Stimulated activated CD8-positive, alpha-beta memory T cell treated with anti-CD3 and anti-CD28 coated beads, Interleukin-4, amount 100 ng/mL, for 24 hours (primary cell): ENCODE measurements around the gene MGAT4C.
"Not testable (repeated sequence)": the region's sequence is repeated elsewhere in the genome, so short reads cannot be mapped to it uniquely, and the experiment has no call there.

Source experiments
- DNase-seq: peaks from one replicate; pipeline ENCODE4 v3.0.0-alpha.2; 2020; ENCODE audit warnings: low read depth

MGAT4C gene

DNA sequence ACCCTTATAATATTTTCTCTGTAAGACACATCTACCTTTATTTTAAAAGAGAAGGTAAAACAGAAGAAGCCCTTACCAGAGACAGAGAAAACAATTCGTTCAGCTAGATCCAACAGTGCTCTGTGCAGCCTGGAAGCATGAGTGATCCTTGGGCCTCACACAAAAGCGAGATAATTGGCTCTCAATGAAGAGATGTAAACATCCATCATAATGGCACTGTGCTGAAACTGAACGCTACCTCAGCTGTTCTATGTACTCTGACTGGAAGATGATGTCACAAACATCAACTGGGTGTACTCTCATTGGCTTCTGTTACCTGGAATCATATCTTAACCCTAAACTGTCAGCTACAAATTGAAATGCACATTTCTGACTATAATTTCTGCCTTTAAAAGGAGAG is at the start of gene MGAT4C:
TSS of gene MGAT4C (minus strand) at position 229 of the 400 bp plus-strand sequence.
- no peak for DNase-seq

DNA sequence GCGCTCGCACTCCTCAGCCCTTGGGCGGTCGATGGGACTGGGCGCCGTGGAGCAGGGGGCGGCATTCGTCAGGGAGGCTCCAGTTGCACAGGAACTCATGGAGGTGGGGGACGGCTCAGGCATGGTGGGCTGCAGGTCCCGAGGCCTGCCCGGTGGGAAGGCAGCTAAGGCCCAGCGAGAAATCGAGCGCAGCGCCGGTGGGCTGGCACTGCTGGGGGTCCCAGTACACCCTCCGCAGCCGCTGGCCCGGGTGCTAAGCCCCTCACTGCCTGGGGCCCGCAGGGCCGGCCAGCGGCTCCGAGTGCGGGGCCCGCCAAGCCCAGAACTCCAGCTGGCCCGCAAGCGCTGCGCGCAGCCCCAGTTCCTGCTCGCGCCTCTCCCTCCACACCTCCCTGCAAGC is 40.2 kb upstream of the MGAT4C start:
- not testable (repeated sequence) for DNase-seq

GRCh38 chr12:86293682-86294240 is 37.6 kb upstream of the MGAT4C start:
- DNase-seq, result no peak

GRCh38 chr12:86292480-86292879 is 36.3 kb upstream of the MGAT4C start:
- no peak for DNase-seq

- DNase-seq, result no peak
These were observed 34.4 kb upstream of the MGAT4C start for GRCh38 chr12:86290615-86291014.

- no peak for DNase-seq
These were observed 29.9 kb upstream of the MGAT4C start for GRCh38 chr12:86286119-86286518.

- DNase-seq, result no peak
These were observed 27.4 kb upstream of the MGAT4C start for GRCh38 chr12:86283620-86284019.

DNA sequence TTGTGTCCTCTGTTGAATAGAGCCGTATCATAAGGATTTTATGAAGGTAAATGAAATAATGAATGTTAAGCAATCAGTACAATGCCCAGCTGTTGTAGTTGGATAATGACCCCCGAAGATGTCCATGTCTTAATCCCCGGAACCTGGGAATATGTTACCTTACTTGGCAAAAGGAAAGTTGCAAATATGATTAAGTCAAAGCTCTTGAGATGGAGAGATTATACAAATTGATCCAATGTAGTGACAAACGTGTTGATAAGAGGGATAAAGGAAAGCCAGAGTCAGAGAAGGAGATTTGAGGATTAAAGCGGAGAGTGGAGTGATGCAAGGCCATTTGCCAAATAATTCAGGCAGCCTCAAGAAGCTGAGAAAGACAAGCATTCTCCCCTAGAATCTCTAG is 19.2 kb upstream of the MGAT4C start:
- no peak for DNase-seq

- no peak for DNase-seq
These were observed 9.1 kb upstream of the MGAT4C start for GRCh38 chr12:86265329-86265695.

DNA sequence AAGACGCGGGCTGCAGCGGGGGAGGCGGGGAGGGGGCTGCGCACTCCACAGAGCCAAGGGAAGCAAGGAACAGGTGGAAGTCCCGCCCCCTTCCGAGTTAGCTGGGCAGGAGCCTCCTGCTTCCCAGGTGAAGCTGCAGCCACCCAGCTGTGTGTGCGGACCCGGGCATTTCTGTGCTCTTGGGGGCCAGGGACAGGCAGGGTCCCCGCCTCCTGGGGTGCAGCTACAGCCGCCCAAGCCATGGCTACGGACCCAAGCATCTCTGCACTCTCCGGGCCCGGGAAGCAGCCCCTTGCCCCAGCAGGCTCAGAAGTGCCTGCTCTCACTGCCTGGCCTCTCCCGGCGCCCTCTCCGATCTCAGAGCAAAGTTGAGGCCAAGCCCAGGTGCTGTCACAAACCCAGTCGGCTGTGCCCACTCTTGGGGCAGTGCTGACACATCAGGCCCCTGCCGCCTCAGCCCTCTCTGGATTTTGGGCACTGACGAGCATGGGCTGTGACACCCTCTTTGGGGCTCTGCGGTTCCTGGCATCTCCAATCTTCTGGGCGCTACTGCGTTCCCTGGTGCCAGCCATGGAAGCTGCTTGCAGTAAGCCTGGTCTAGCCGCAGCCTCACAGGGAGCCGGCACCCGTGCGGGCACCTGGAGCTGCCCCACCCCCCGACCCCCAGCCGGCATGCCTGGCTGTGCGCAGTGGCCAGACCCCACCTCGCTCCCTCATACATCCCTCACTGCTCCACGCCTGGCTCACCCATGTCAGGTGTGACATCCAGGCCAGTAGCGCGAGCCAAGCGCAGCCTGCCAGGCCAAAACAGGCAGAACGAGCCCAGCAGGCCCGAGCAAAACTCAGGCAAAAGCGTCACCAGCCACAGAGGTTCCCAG is 8.5 kb upstream of the MGAT4C start:
- DNase-seq, result no peak

- DNase-seq, result no peak
These were observed 5.4 kb upstream of the MGAT4C start for GRCh38 chr12:86261578-86261977.

GRCh38 chr12:86261142-86261541 is 5.0 kb upstream of the MGAT4C start:
- DNase-seq, result no peak

- no peak for DNase-seq
These were observed 4.0 kb upstream of the MGAT4C start for GRCh38 chr12:86260183-86260582.

GRCh38 chr12:86257134-86257533 is 943 bp upstream of the MGAT4C start:
- no peak for DNase-seq

GRCh38 chr12:86254399-86255107 is 1.6 kb downstream of the MGAT4C start:
- DNase-seq, result no peak

GRCh38 chr12:86249851-86250250 is 6.3 kb downstream of the MGAT4C start:
- no peak for DNase-seq

- DNase-seq, result no peak
These were observed 6.9 kb downstream of the MGAT4C start for GRCh38 chr12:86249276-86249675.

GRCh38 chr12:86247871-86248270 is 8.3 kb downstream of the MGAT4C start:
- no peak for DNase-seq

GRCh38 chr12:86241600-86241999 is 14.6 kb downstream of the MGAT4C start:
- no peak for DNase-seq

- DNase-seq, result no peak
These were observed 21.8 kb downstream of the MGAT4C start for GRCh38 chr12:86234316-86234855.

GRCh38 chr12:86233126-86233525 is 23.1 kb downstream of the MGAT4C start:
- DNase-seq, result no peak

DNA sequence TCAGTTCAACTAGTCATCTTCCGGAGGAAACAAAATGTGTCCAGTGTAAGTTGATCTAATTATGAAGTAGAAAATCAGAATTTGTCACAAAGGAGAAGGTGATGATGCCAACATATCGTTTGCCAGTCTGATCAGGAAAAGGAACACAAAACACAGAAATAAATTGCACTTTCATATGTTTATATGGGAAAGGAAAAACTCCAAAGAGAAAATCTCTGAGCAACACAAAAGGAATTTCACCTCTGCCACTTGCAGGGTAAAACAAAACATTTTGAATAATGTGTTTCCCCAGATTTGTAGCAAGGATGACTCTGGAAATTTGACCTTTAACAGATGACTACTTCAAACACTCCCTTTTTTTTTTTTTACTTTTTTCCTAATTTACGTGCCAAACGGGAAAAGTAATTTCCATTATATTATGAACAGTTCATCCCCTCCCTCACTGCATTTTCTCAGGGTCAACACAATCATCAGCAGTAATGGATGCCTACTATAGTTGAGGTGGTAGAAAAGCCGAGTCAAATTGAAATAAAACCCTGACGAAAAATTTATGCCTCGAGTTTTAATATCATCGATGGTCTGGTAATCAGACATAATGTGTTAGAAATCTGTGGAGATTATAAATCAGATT is 25.6 kb downstream of the MGAT4C start:
- no peak for DNase-seq
